BLaER1 treated with 17β-estradiol and CSF1 and Interleukin-3, amounts not matched to agents 10 nM and 100 nM (cell line): Measurements from ENCODE around the gene LRRC10B.
A peak's percentile ranks its signal among the peaks of the same experiment; 100 is the strongest.

Experiments
- H3K27ac ChIP-seq, 11 experiments: shearing (Covaris generic); formaldehyde crosslinking; 2 replicates each; pipeline ENCODE4 v1.8.1; 2022
- H3K27me3 ChIP-seq, 11 experiments: shearing (Covaris generic); formaldehyde crosslinking; 2 replicates each; pipeline ENCODE4 v1.8.1; 2022
- H3K36me3 ChIP-seq, 11 experiments: shearing (Covaris generic); formaldehyde crosslinking; 2 replicates each; pipeline ENCODE4 v1.8.1; 2022
- H3K4me1 ChIP-seq, 10 experiments: shearing (Covaris generic); formaldehyde crosslinking; 2 replicates each; pipeline ENCODE4 v1.8.1; 2022
- H3K4me2 ChIP-seq, 11 experiments: shearing (Covaris generic); formaldehyde crosslinking; 2 replicates each; pipeline ENCODE4 v1.8.1; 2022
- H3K4me3 ChIP-seq, 10 experiments: shearing (Covaris generic); formaldehyde crosslinking; 2 replicates each; pipeline ENCODE4 v1.8.1; 2022
- H3K9ac ChIP-seq, 11 experiments: shearing (Covaris generic); formaldehyde crosslinking; 2 replicates each; pipeline ENCODE4 v1.8.1; 2022
- H3K9me3 ChIP-seq, 11 experiments: shearing (Covaris generic); formaldehyde crosslinking; replicated peaks in 1 of 11; 2 replicates each; pipeline ENCODE4 v1.8.1; 2022
- H4K20me1 ChIP-seq, 11 experiments: shearing (Covaris generic); formaldehyde crosslinking; 2 replicates each; pipeline ENCODE4 v1.8.1; 2022
- Cebpa-rat ChIP-seq, 11 experiments: shearing (Covaris generic); IDR thresholded peaks; 2 replicates each; pipeline ENCODE4 v1.8.1; 2022

Gene LRRC10B

GRCh38 chr11:61555051-61555969 lies 46.8 kb downstream of the LRRC10B start:
- H3K36me3 ChIP-seq: no peaks in the 10 kb centered on the region
- H3K4me1 ChIP-seq: peaks cover 0 to 9% (median 0%) of the 10 kb centered on the region in 10 experiments; a peak in 3 of 20 replicates
- no peaks in the 10 kb centered on the region for H3K9me3 ChIP-seq
- 0 out of 22 replicates have a peak overlapping the region, but pooled peaks of 2 of the 11 experiments have one; percentile 5 to 7 for H3K4me2 ChIP-seq
- no peak overlapping the region for H3K9ac ChIP-seq
- no peak for TF ChIP-seq Cebpa-rat (IDR thresholded peaks at IDR 0.05)
- H3K27ac ChIP-seq: no peak overlapping the region
- peaks cover 0 to 75% (median 24%) of the 10 kb centered on the region in 11 experiments; a peak in 14 of 22 replicates for H4K20me1 ChIP-seq
- peaks cover 71 to 92% (median 79%) of the 10 kb centered on the region in 11 experiments for H3K27me3 ChIP-seq
- H3K4me3 ChIP-seq: no peak overlapping the region

GRCh38 chr11:61555978-61556377 lies 47.4 kb downstream of the LRRC10B start:
- Histone ChIP-seq H3K27me3 (peaks cover 71 to 85% (median 77%) of the 10 kb centered on the region in 11 experiments), H3K9ac (no peak overlapping the region), H3K9me3 (no peaks in the 10 kb centered on the region), H3K4me1 (peaks cover 0 to 9% (median 0%) of the 10 kb centered on the region in 10 experiments; a peak in 3 of 20 replicates), H4K20me1 (peaks cover 0 to 75% (median 24%) of the 10 kb centered on the region in 11 experiments; a peak in 14 of 22 replicates), H3K4me3 (no peak overlapping the region), H3K4me2 (no peak overlapping the region), H3K36me3 (no peaks in the 10 kb centered on the region), H3K27ac (no peak overlapping the region)
- no peak for TF ChIP-seq Cebpa-rat (IDR thresholded peaks at IDR 0.05)

DNA sequence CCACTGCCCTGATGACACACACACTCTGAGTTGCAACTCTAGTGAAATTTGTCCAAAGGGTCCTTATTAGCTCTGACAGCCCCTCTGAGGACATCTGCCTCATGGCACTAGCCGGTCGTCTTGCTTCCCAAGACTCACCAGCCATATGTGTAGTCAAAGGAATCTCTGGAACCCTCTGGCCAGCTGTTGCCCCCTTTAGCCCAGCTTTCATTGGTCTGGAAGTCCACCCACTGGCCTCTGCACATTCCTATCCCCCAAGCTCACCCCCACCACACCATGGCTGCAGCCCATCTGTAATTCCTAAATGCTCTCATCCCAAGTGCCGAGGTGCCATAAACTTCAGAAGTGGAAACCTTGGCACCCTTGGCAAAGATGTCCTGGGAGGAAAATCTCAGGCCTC lies 48.1 kb downstream of the LRRC10B start:
- Histone ChIP-seq H3K4me3 (no peak overlapping the region), H3K27ac (no peak overlapping the region), H3K36me3 (no peaks in the 10 kb centered on the region), H3K4me2 (no peak overlapping the region), H3K4me1 (peaks cover 0 to 7% (median 0%) of the 10 kb centered on the region in 10 experiments; a peak in 3 of 20 replicates), H4K20me1 (peaks cover 0 to 75% (median 24%) of the 10 kb centered on the region in 11 experiments; a peak in 14 of 22 replicates), H3K9ac (no peak overlapping the region), H3K27me3 (peaks cover 66 to 78% (median 70%) of the 10 kb centered on the region in 11 experiments), H3K9me3 (no peaks in the 10 kb centered on the region)
- TF ChIP-seq Cebpa-rat (IDR thresholded peaks at IDR 0.05): no peak
